Stimulated activated CD4-positive, alpha-beta T cell treated with anti-CD3 and anti-CD28 coated beads, Interleukin-4, amount 100 ng/mL, for 48 hours (primary cell): ENCODE results near the gene SPDEF.

ENCODE experiments used
- DNase-seq, 2 donors: peaks; one replicate each; pipeline ENCODE4 v3.0.0-alpha.2; 2020; ENCODE audit warnings: low read depth in 2 of 2

The SPDEF gene

DNA sequence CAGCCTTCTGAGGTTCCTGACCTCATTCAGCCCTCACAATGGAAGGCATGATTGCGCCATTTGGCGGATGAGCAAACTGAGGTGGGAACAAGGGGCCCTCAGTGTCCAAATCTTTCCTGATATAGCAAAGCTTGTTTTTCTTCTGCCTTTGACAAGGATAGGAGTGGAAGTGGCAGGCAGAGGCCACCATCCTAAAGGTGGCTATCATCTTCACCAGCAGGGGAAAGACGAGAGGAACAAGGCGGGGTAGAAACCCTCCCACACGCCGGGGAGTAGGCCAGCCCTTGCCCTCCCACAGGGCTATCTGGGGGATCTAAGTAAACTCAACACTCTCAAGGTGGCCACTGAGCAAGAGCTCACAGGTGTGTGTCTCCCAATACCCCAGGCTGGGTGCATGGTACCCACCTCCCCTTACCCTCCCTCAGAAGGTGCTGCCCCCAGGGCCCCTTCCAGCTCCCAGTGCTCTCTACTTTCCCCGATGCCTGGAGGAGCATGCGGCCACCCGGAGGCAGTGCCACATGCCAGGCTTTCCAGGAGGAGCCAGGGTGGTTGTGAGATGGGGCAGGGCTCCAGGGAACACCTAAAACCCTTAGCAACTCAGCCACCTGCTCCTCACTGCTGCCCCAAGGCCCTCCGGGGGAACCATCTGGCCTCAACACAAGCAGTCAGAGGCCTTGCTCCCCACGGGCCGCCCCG lies 11.2 kb downstream of the SPDEF start:
- DNase-seq = no peak

DNA sequence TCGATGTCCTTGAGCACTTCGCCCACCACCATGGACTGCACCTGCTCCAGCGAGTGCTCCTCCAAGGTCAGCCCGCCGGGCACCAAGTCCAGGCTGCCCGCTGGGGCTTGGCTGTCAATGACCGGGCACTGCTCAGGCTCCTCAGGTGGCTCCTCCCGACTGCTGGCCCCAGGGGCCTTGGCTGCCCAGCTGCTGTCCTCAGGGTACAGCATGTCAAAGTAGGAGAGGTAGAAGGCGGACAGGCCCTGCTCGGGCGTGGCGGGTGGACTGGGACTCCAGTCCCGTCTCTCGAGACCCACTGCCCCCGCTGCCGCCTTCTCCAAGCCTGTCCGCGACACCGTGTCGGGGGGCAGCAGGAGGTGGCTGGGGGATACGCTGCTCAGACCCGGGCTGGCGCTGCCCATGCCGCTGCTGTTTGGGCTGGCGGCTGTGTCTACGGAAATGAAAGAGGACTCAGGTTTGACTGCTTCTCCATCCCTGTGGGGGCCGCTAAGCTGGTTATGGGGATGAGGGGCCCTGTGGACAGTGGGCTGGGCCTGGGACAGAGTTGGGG lies 12.0 kb downstream of the SPDEF start:
- no peak for DNase-seq

DNA sequence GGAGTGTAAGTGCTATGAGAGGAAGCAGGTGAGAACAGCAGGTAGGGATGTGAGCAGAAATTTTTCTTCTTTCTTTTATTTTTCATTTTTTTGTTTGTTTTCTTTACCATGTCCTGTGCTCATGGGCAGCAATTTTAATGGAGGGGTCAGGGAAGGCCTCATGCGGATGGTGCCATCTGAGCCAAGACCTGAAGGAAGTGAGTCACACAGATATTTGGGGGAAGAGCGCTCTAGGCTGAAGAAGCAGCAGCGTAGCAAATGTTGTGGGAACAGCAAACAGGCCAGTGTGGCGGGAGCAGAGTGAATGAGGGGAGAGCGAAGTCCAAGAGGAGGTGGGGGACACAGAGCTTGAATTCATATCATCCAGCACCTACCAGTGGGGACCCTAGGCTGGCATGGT lies 12.7 kb downstream of the SPDEF start:
- DNase-seq = no peak

DNA sequence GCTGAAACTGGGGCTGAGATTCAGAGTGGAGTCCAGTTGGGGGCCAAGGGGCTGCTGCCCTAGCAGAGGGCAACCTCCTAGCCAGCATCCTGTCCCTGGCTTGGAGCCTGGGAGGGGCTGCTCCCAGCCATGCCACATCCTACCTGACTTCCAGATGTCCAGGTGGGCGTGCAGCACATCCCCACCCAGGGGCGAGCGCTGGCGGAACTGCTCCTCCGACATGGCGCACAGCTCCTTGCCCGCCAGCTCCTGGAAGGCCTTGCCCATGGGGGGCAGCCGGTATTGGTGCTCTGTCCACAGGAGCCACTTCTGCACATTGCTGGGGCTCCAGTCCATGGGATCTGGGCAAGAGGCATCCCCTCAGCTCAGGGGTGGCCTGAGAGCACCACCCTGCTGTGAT lies 15.3 kb downstream of the SPDEF start:
- no peak for DNase-seq

DNA sequence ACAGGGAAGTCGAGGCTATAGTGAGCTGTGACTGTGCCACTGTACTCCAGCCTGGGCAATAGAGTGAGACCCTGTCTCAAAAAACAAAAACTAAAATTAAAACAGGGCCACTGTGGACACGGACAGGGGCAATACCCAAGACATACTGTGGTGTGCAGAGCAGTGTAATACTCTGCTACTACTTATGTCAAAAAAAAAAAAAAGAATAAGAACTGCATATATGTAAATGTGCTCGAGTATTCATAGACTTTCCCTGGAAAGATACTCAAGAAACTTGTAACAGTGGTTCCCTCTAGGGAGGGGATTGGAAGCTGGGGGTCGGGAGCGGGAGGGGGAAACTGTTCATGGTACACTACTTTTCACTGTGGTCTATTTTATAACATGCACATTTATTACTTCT lies 15.9 kb downstream of the SPDEF start:
- DNase-seq = no peak

DNA sequence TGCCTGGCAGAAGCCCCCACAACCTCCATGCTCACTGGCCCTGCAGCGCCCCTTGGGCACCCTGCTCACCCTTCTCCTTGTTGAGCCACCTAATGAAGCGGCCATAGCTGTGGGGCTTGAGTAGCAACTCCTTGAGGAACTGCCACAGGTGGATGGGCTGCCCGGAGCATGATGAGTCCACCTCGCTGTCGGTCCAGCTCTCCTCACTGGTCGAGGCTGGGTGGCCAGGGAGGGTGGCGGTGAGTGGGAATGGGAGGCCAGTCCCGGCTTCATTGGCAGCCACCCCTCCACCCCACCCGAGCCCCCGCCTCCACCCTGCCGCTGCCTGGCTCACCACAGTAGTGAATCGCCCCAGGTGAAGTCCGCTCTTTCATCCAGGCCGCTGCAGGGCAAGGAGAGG lies 16.9 kb downstream of the SPDEF start:
- DNase-seq = no peak

DNA sequence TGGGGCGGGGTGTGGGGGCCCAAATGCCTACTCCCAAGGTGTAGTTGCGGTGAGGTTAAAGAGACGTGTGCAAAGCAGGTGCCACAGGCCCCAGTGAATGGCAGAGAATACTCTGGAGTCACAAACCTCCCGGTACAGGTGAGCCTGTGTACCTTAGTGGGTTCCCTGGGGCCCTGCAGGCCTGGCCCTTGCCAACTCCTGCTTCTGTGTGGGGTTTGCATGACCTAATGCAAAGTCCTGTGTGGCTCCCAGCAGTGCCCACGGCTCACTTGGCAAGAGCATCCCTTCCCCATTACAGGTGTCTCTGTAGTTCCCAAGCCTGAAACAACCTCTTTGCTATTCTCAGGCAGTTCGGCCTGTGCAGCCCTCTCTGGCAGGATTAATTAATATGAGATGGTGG lies 17.5 kb downstream of the SPDEF start:
- DNase-seq = no peak

DNA sequence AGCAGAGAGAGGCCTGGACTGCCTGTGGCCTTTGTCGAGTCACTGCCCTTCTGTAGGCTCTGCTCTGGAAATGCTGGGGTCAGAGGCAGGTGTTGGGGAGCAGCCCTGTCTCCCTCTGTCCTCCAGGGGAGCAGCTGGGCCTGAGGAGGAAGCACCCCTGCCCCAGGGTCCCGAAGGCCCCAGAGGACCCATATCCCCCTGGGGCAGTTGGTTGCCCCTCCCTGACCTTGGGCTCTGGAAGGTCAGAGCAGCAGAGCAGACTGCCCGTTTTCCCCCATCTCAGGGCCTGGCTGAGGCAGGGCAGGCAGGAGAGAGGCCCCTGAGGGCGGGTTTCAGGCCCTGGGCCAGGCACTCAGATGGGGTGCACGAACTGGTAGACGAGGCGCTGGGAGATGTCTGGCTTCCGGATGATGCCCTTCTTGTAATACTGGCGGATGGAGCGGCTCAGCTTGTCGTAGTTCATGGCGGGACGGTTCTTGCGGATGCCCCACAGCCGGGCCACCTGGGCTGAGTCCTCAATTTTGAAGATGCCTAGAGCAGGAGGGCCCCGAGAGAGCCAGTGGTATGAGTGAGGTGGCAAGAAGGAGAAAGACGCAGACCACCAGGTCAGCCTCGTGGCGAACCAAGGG lies 18.1 kb downstream of the SPDEF start:
- DNase-seq = no peak

DNA sequence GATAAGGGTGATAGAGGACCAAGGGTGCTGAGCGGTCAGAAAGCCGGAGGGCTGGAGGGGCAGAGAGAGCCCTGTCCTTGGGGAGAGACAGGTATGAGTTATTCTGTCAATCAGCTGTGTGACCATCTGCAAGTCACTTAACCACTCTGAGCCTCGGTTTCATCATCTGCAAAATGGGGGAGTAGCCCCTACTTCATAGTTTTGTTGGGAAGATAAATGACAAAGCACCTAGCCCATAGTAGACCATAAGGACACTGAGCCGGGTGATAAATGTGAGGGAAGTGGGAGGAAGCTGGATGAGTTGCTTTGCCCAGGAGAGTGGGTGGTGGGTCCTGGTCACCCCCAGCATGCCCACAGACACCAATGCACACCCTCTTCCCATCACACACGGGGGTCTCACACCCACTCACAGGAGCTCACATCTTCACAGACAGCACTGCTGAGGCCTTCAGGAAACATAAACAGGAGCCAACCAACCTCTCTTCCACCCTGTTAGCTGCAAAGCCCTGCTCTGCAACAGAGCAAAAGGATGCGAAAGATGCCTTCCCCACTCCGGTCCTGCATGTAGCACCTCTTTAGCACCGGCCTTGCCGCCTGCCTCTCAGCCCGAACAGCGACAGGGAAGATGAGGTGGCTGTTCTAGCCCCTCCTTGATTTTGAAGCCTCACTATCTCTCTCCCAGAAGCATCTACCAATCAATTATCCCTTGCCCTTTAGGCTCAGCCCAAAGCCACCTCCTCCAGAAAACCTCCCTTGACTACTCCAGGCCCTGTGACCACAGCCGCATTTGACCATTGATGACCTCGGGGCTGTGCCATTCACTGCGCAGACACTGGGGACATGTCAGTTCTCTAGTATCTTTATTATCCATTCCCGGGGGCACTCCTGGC lies 18.9 kb downstream of the SPDEF start:
- DNase-seq = no peak

DNA sequence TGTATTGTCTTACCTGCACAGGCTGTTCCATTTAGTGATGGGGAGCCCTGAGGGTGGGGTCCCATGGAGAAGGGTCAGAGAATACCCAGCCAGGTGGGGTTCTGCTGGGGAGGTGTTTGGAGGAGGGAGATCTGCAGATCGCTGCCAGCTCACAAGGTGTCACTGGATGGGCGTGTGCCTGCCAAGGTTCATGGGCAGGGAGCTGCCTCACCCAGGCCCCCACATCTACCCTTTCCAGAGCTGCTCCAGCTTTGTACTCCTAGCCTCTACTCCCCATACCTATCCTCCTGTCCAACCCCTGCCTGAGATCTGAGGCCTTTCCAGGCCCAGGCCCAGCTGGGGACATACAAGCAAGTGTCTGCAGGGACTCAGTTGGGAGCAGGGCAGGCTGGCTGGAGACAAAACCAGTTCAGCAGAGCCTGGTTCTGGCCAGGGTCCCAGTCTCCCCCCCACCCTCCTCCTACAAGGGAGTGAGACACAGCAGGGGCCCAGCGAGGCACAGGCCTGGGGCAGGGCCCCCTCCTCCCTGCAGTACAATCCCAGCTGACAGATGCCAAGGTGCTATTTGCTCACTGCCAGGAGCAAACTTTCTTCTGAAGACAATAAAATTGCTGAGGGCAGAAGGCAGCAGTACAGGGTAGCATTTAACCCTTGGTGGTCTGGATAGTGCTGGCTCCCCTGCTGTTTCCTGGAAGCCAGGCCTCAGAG lies 19.7 kb downstream of the SPDEF start:
- DNase-seq = no peak

DNA sequence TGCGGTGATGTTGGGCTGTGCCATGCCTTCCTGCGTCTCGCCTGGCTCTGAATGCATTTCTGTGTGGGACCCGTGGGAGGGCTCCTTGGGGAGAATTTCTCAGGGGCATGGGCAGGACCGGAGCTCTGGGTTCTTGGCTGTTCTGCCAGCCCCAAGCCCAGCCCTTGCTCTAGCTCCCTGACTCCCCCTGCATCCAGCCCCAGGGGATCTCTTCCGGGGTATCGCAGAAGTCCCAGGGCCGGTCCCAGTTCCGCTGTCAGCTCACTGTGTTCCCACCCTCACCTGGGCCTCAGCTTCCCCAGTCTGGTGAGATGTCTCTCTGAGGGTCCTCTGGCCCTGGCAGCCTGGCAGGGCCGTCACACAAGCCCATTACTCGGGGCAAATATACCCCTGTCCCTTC lies 20.5 kb downstream of the SPDEF start:
- no peak for DNase-seq

DNA sequence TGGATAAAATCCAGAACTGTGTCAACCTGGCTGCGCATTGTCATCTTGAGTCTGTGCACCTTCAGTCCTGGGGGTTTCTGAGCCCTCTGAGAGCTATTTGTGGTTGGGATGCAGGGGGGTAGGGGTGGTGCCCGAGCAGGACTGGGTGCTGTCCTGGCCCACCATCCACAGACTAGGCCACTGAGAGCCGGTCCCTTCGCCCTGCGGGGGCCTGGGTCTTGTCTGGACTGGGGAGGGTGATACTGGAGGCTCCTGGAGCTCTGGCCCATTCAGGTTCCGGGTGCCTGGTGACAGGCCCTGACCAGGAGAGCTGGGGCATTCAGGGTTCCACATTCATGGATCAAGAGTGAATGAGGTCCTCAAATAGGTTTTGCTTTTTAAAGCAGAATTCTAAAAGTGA lies 20.9 kb downstream of the SPDEF start:
- DNase-seq = no peak

DNA sequence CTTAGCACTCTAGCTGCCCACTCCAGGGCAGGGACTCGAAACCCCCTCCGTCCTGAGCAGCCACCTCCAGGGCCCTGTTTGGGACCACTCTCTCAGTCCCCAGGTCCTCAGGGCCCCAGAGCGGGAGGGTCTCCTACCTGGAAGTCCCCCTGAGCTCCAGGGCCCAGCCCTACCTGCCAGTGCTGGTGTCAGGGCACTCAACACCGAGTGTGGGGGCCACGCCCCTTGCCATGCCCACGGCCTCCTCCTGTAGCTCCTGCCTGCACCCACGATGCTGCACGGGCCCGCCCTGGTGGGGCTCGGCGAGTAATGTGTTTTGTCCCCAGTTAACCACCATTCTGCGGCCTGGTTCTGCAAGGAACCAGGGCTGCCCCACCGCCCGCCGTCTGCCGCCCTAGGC lies 21.5 kb downstream of the SPDEF start:
- DNase-seq = no peak

DNA sequence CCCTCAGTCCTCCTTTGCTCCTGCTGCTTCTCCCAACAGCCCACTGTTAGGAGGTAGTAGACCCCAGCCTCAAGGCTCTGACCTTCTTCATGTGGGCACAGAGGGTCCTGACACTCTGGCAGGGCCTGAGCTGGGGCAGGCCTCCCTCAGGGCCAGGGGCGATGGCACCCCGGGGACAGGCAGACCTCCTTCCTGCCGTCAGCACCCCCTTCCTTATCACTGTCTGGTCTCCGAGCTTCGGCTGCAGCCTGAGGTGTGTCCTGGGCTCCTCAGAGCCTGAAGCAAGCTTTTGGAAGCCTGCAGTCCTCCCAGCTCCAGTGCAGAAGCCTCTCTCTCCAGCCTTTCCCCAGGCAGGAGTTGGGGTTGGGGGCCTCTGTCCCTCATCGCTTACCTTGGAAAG lies 22.0 kb downstream of the SPDEF start:
- no peak for DNase-seq

DNA sequence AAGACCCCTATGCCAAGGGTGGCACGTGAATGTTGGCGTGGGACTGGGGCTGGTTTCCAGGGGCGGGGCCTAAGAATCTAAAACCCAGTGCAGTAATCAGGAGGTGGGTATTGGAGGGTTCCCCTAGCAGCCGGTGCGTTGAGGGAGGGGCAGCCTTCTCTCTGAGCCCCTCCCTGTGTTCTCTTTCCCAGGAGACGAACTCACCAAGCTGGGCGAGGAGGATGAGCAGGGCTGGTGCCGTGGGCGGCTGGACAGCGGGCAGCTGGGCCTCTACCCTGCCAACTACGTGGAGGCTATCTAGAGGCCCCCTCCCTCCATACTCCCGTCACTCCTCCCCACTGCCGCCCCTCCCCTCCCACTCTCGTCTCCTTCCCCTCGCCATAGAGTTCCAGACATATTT lies 23.9 kb downstream of the SPDEF start:
- DNase-seq = no peak

DNA sequence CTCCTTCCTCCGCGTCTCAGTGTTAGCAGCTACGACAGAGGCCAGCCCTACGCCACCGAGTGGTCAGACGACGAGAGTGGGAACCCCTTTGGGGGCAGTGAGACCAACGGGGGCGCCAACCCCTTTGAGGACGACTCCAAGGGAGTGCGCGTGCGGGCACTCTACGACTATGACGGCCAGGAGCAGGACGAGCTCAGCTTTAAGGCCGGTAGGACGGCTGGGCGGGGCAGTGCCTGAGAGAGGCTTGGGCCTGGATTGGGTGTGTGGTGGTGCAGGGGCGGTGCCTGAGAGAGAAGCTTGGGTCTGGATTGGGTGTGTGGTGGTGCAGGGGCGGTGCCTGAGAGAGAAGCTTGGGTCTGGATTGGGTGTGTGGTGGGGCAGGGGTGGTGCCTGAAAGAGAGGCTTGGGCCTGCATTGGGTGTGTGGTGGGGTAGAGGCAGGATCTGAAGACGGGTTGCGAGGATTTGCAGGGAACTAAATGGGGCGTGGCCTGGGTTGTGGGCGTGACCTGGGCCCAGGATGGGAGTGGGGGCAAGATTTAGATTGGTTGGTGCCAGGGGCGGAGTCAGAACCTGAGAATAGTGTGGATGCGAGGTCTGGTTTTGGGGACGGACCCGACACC lies 24.4 kb downstream of the SPDEF start:
- DNase-seq = peak in 1 of 2 donors; percentile 4

DNA sequence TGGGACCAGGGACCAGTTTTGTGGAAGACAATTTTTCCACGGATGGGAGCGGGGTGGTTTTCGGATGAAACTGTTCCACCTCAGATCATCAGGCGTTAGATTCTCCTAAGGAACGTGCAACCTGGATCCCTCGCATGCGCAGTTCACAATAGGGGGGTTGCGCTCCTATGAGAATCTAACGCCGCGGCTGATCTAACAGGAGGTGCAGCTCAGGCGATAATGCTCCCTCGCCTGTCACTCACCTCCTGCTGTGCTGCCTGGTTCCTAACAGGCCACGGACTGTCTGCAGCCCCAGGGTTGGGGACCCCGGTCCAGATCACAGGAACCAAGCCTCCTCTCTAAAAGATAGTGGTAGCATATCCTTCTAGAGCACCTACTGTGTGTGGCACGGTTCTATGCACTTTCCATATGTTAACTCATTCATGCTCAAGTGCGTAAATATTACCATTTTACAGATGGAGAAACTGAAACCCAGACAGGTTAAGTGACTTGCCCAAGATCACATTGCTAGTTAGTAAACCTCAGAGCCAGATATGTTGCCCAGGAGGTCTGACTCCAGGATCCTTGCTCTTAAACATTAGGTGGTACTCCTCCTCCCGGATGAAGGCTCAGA lies 25.3 kb downstream of the SPDEF start:
- DNase-seq = no peak

DNA sequence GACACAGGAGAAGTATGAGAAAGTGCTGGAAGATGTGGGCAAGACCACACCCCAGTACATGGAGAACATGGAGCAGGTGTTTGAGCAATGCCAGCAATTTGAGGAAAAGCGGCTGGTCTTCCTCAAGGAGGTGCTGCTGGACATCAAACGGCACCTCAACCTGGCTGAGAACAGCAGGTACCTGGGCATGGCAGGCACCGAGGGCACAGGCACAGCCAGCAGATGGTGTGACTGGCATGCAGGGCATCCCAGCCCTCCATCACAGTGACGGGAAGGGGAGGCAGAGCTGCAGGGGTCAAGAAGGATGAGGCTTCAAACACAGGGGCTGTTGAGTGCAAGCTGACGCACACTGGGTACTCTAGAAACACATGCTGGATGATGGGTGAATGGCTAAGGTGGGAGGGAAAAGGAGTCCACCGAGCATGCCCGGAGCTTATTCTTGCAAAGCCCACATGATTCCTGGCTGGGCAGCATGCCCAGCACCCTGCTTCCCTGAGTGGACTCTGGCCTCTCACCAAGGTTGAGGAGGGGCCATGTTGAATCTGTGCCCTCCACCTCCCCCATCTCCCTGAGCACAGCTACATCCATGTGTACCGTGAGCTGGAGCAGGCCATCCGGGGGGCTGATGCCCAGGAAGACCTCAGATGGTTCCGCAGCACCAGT lies 26.3 kb downstream of the SPDEF start:
- no peak for DNase-seq

DNA sequence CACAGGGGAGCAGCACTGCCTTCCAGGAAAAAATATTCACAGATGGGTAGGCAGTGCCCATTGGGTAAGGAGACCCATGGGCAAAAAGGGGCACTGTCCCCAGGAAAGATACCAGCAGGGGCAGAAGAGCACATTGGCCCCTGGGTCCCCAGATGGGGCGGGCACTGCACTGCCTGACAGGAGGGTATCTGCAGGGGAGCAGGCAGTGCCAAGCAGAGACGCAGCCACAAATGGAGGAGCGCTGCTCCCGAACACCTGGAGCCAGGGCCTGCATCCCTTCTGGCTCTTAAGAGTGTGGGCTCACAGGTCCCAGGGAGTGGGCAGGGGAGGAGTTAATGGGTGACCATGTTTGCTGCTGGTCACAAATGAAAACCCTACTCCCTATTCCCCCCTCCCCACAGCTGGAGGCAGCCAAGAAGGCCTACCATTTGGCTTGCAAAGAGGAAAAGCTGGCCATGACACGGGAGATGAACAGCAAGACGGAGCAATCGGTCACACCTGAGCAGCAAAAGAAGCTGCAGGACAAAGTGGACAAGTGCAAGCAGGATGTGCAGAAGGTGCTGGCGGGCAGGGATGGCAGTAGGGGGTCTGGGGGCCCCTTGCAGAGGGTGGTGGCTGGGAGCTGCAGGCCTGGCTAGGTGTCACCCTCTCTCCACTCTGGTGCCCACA lies 27.0 kb downstream of the SPDEF start:
- no peak for DNase-seq
